H9 (cell line): ENCODE results near the gene TRERF1. TPM values are rescaled to one million over a fixed set of nuclear protein-coding genes. Genes with fewer than 3 reads are reported as not detected.

Source experiments
- DNase-seq: peaks from one replicate; pipeline ENCODE4 v3.0.0-alpha.2; 2017
- H2AFZ ChIP-seq: one replicate; pipeline ENCODE4 v1.6.1; 2013; ENCODE audit warnings: mild to moderate bottlenecking, low read length, control low read depth, moderate library complexity
- H2AK5ac ChIP-seq: 2 replicates; pipeline ENCODE4 v1.6.1; 2013; ENCODE audit warnings: low read length, control low read depth, mixed read lengths; ENCODE audit not compliant: insufficient read length
- H2BK120ac ChIP-seq: one replicate; pipeline ENCODE4 v1.6.1; 2013; ENCODE audit warnings: low read depth, mild to moderate bottlenecking, low read length, control low read depth, inconsistent platforms; ENCODE audit not compliant: poor library complexity, severe bottlenecking
- H2BK12ac ChIP-seq: 2 replicates; pipeline ENCODE4 v1.6.1; 2013; ENCODE audit warnings: low read length, control low read depth, mixed read lengths, low read depth; ENCODE audit not compliant: insufficient read length
- H2BK15ac ChIP-seq: 2 replicates; pipeline ENCODE4 v1.6.1; 2013; ENCODE audit warnings: low read depth, low read length, control low read depth
- H2BK20ac ChIP-seq: one replicate; pipeline ENCODE4 v1.6.1; 2013; ENCODE audit warnings: low read depth, mild to moderate bottlenecking, low read length, control low read depth, inconsistent platforms; ENCODE audit not compliant: poor library complexity, severe bottlenecking
- H2BK5ac ChIP-seq: 2 replicates; pipeline ENCODE4 v1.6.1; 2013; ENCODE audit warnings: low read length, control low read depth, mixed read lengths; ENCODE audit not compliant: insufficient read length
- H3K14ac ChIP-seq: 2 replicates; pipeline ENCODE4 v1.6.1; 2013; ENCODE audit warnings: low read length, control low read depth; ENCODE audit not compliant: insufficient read depth
- H3K18ac ChIP-seq: 2 replicates; pipeline ENCODE4 v1.6.1; 2013; ENCODE audit warnings: low read depth, mild to moderate bottlenecking, mixed read lengths, low read length, control low read depth; ENCODE audit not compliant: insufficient read length
- H3K23ac ChIP-seq: 2 replicates; pipeline ENCODE4 v1.6.1; 2013; ENCODE audit warnings: low read length, control low read depth, mixed read lengths, low read depth; ENCODE audit not compliant: insufficient read length
- H3K23me2 ChIP-seq: 2 replicates; pipeline ENCODE4 v1.6.1; 2013; ENCODE audit warnings: low read depth, mild to moderate bottlenecking, mixed read lengths, low read length, control low read depth; ENCODE audit not compliant: insufficient read length, poor library complexity, severe bottlenecking
- H3K27ac ChIP-seq: 2 replicates; pipeline ENCODE4 v1.5.1; 2013; ENCODE audit warnings: low read length, control low read depth, mixed read lengths, low read depth; ENCODE audit not compliant: insufficient read length
- H3K27me3 ChIP-seq: 2 replicates; pipeline ENCODE4 v1.6.1; 2013; ENCODE audit warnings: low read length, control low read depth, inconsistent platforms; ENCODE audit not compliant: insufficient read depth
- H3K4ac ChIP-seq: 2 replicates; pipeline ENCODE4 v1.6.1; 2013; ENCODE audit warnings: low read depth, mild to moderate bottlenecking, control low read depth, inconsistent platforms, low read length, moderate library complexity
- H3K4me1 ChIP-seq: 2 replicates; pipeline ENCODE4 v1.6.1; 2013; ENCODE audit warnings: low read length, control low read depth, inconsistent platforms; ENCODE audit not compliant: insufficient read depth
- H3K4me2 ChIP-seq: 2 replicates; pipeline ENCODE4 v1.6.1; 2013; ENCODE audit warnings: low read length, control low read depth, mixed read lengths; ENCODE audit not compliant: insufficient read length, insufficient read depth
- H3K56ac ChIP-seq: 2 replicates; pipeline ENCODE4 v1.6.1; 2013; ENCODE audit warnings: low read depth, mild to moderate bottlenecking, mixed read lengths, low read length, control low read depth; ENCODE audit not compliant: insufficient read length
- H3K79me1 ChIP-seq: 2 replicates; pipeline ENCODE4 v1.6.1; 2013; ENCODE audit warnings: low read depth, mild to moderate bottlenecking, moderate library complexity, low read length, control low read depth, inconsistent platforms; ENCODE audit not compliant: insufficient read depth, poor library complexity, severe bottlenecking
- H3K79me2 ChIP-seq: 2 replicates; pipeline ENCODE4 v1.6.1; 2013; ENCODE audit warnings: low read length, control low read depth, inconsistent platforms; ENCODE audit not compliant: insufficient read depth
- H3K9ac ChIP-seq: 2 replicates; pipeline ENCODE4 v1.6.1; 2013; ENCODE audit warnings: low read length, control low read depth, mixed read lengths; ENCODE audit not compliant: insufficient read length; ENCODE audit errors: extremely low read depth
- H3K9me3 ChIP-seq: one replicate; pipeline ENCODE4 v1.6.1; 2013; ENCODE audit warnings: low read depth, low read length, inconsistent platforms; ENCODE audit not compliant: control insufficient read depth
- H3T11ph ChIP-seq: one replicate; pipeline ENCODE4 v1.6.1; 2013; ENCODE audit warnings: mild to moderate bottlenecking, low read length, control low read depth, inconsistent platforms
- H4K20me1 ChIP-seq: one replicate; pipeline ENCODE4 v1.6.1; 2013; ENCODE audit not compliant: control insufficient read depth, insufficient read length, insufficient read depth
- H4K5ac ChIP-seq: 2 replicates; pipeline ENCODE4 v1.6.1; 2013; ENCODE audit warnings: low read depth, mild to moderate bottlenecking, mixed read lengths, low read length, control low read depth; ENCODE audit not compliant: insufficient read length
- H4K8ac ChIP-seq: replicated peaks from 2 replicates; pipeline ENCODE4 v1.6.1; 2013; ENCODE audit warnings: low read length, control low read depth, mixed read lengths, low read depth; ENCODE audit not compliant: insufficient read length
- H4K91ac ChIP-seq: 2 replicates; pipeline ENCODE4 v1.6.1; 2013; ENCODE audit warnings: low read depth, mild to moderate bottlenecking, moderate library complexity, mixed read lengths, low read length, control low read depth; ENCODE audit not compliant: insufficient read length
- H3K27ac Mint-ChIP-seq, 3 experiments: 2 replicates in 2 of 3; 3 replicates in 1 of 3; pipeline ENCODE4 v1.8.0; 2020 to 2021; ENCODE audit warnings: mixed read lengths in 3 of 3, mild to moderate bottlenecking in 1 of 3, moderate library complexity in 1 of 3
- H3K27me3 Mint-ChIP-seq: 2 replicates; pipeline ENCODE4 v1.8.0; 2021; ENCODE audit warnings: low read depth, mild to moderate bottlenecking, moderate library complexity, mixed read lengths
- H3K36me3 Mint-ChIP-seq, 3 experiments: 2 replicates in 2 of 3; 3 replicates in 1 of 3; pipeline ENCODE4 v1.8.0; 2020 to 2021; ENCODE audit warnings: low read depth in 3 of 3, mixed read lengths in 3 of 3; ENCODE audit not compliant: insufficient read depth in 1 of 3
- H3K4me1 Mint-ChIP-seq, 2 experiments: 2 replicates each; pipeline ENCODE4 v1.8.0; 2020; ENCODE audit warnings: mixed read lengths in 2 of 2
- H3K4me3 Mint-ChIP-seq, 2 experiments: 2 replicates in 1 of 2; 3 replicates in 1 of 2; pipeline ENCODE4 v1.8.0; 2020 to 2021; ENCODE audit warnings: mild to moderate bottlenecking in 2 of 2, mixed read lengths in 2 of 2, moderate library complexity in 1 of 2
- H3K9me3 Mint-ChIP-seq, 2 experiments: 2 replicates in 1 of 2; 3 replicates in 1 of 2; pipeline ENCODE4 v1.8.0; 2020; ENCODE audit warnings: mild to moderate bottlenecking in 2 of 2, mixed read lengths in 2 of 2, moderate library complexity in 1 of 2
- CTCF ChIP-seq: fragments of 200-600 bp; sonication (generic); conservative IDR thresholded peaks from 3 replicates; pipeline ENCODE4 v1.8.0; 2021; ENCODE audit warnings: antibody characterized with exemption, mild to moderate bottlenecking
- WGBS: extraction: QIAGEN DNeasy Blood & Tissue Kit; methylation state at CpG from one replicate; pipeline ENCODE4 v1.1.7; 2013; ENCODE audit warnings: missing lambda C conversion rate, low lambda C conversion rate, mixed read lengths; ENCODE audit not compliant: insufficient read length; ENCODE audit errors: extremely low coverage; 5-methylcytosine and 5-hydroxymethylcytosine counted together
- total RNA-seq: library from RNA; stranded (reverse); gene quantifications from 2 replicates; pipeline ENCODE4 v1.2.1, GENCODE V29; 2021

The TRERF1 gene
- total RNA-seq, 1 experiment from 2014 or later = 19.7 TPM

DNA sequence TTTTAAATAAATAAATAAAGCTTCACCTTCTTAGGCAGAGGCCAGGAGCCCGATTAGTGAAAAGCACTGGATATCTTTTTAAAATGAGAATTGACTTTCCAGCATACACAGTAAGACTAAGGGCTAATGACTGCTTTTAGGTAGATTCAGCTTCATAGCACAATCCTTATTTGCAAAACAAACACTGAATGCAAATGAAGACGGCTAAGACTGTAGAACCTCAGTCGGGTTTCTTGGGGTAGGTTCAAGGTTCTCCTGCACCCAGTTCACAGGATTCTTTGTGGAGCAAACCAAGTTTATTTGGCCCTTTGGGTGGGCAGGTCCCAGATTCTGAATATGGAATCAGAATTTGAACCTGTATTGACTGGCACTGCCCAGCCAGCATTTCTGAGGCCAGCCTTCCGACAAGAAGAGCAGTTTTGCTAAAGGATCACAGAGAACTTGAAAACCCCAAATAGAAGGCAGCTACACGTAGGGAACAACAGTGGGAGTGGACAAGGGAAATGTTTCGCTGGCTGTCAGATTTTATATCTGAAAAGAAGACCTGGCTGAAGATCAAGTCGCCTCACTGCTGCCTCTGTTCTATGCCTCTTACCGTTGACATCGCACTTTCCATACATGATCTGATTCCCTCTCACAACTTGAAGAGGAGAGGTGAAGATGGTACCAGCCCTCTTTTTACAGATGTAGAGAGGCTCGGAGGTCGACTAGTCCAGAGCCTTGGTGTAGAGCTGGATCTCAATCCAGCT is 8.2 kb downstream of the TRERF1 start:
- H3K4ac ChIP-seq = no peak overlapping the region
- peaks cover 31% of the 10 kb centered on the region for H3K4me1 ChIP-seq
- H3T11ph ChIP-seq = no peak overlapping the region
- peak overlapping the region; percentile 78 to 87 (median 80) for H3K27ac Mint-ChIP-seq
- peaks cover 31% of the 10 kb centered on the region; the same call in 1 of the 2 replicates for H3K79me2 ChIP-seq
- H3K4me3 Mint-ChIP-seq = peak overlapping the region; percentile 19 to 54; a peak in 4 of 5 replicates
- H4K8ac ChIP-seq = no peak overlapping the region
- H3K9ac ChIP-seq = no peak overlapping the region
- H3K23ac ChIP-seq = no peak overlapping the region
- H3K9me3 ChIP-seq = no peaks in the 10 kb centered on the region
- H4K5ac ChIP-seq = no peak overlapping the region
- H2BK120ac ChIP-seq = no peak overlapping the region
- no peaks in the 10 kb centered on the region for H3K23me2 ChIP-seq
- WGBS = no CpG with 5 or more reads among the region's 11 CpGs
- H3K79me1 ChIP-seq = peaks cover 3% of the 10 kb centered on the region
- no peak overlapping the region for H4K91ac ChIP-seq
- DNase-seq = no peak
- H3K4me1 Mint-ChIP-seq = peaks cover 88 to 92% of the 10 kb centered on the region in 2 experiments
- H2BK5ac ChIP-seq = no peak overlapping the region
- H3K27me3 Mint-ChIP-seq = no peaks in the 10 kb centered on the region
- no peak overlapping the region for H3K14ac ChIP-seq
- no peaks in the 10 kb centered on the region for H3K27me3 ChIP-seq
- no peak overlapping the region for H3K56ac ChIP-seq
- TF ChIP-seq CTCF = no peak
- H2BK12ac ChIP-seq = no peak overlapping the region
- H3K9me3 Mint-ChIP-seq = no peaks in the 10 kb centered on the region
- peaks cover 11 to 22% (median 13%) of the 10 kb centered on the region in 3 experiments for H3K36me3 Mint-ChIP-seq
- no peak overlapping the region for H2BK15ac ChIP-seq
- H4K20me1 ChIP-seq = no peaks in the 10 kb centered on the region
- no peak overlapping the region for H3K27ac ChIP-seq
- H2AK5ac ChIP-seq = no peak overlapping the region
- H2AFZ ChIP-seq = no peak overlapping the region
- H3K4me2 ChIP-seq = peak overlapping the region; percentile 31
- H3K18ac ChIP-seq = no peak overlapping the region
- no peak overlapping the region for H2BK20ac ChIP-seq
